Endometrial microvascular endothelial cells (primary cell): ENCODE results near the gene CLCNKB. TPM values are rescaled to one million over a fixed set of nuclear protein-coding genes. Genes with fewer than 3 reads are reported as not detected.
"Not testable (repeated sequence)": the region's sequence is repeated elsewhere in the genome, so short reads cannot be mapped to it uniquely, and the experiment has no call there.

ENCODE experiments used
- in situ Hi-C: cut with HindIII; loops from 2 replicates; pipeline ENCODE4 v1.10.0; 2017; ENCODE audit warnings: low sequenced_read_pairs, low pct_unique_long_range_greater_than_20kb; ENCODE audit errors: inconsistent ontology term
- total RNA-seq: library from RNA; depleted of rRNA; stranded (reverse); fragments of >200 nt; gene quantifications from one replicate; pipeline ENCODE4 v1.2.3, GENCODE V29; 2015; ENCODE audit errors: inconsistent ontology term

The CLCNKB gene
- total RNA-seq, 1 donor from 2014 or later: 0.93 TPM

- in situ Hi-C loops: no loop called here
Observed at GRCh38 chr1:16053781-16054502, 10.4 kb downstream of the CLCNKB start.

GRCh38 chr1:16054598-16055540 lies 11.3 kb downstream of the CLCNKB start:
- in situ Hi-C loops: no loop called here

- in situ Hi-C loops: no loop called here
Observed at GRCh38 chr1:16055613-16056520, 12.3 kb downstream of the CLCNKB start.

GRCh38 chr1:16056521-16056912 lies 12.9 kb downstream of the CLCNKB start:
- in situ Hi-C loops: not testable (repeated sequence)

GRCh38 chr1:16057314-16057915 lies 13.8 kb downstream of the CLCNKB start:
- in situ Hi-C loops: not testable (repeated sequence)

- in situ Hi-C loops: not testable (repeated sequence)
Observed at GRCh38 chr1:16058394-16059120, 15.0 kb downstream of the CLCNKB start.

- in situ Hi-C loops: loop anchor here (10.0 kb wide), 1 partner anchor 154 kb away; the partner anchor contains the start of gene ARHGEF19
Observed at GRCh38 chr1:16061266-16061665, 17.7 kb downstream of the CLCNKB start.

- in situ Hi-C loops: loop anchor here (10.0 kb wide), 1 partner anchor 153 kb away; the partner anchor contains the start of gene ARHGEF19
Observed at GRCh38 chr1:16061989-16062686, 18.6 kb downstream of the CLCNKB start.

GRCh38 chr1:16062687-16063075 lies 19.1 kb downstream of the CLCNKB start:
- in situ Hi-C loops: loop anchor here (10.0 kb wide), 1 partner anchor 152 kb away; the partner anchor contains the start of gene ARHGEF19

GRCh38 chr1:16063226-16063829 lies 19.7 kb downstream of the CLCNKB start:
- in situ Hi-C loops: loop anchor here (10.0 kb wide), 1 partner anchor 151 kb away; the partner anchor contains the start of gene ARHGEF19

GRCh38 chr1:16063921-16064320 lies 20.3 kb downstream of the CLCNKB start:
- in situ Hi-C loops: loop anchor here (10.0 kb wide), 1 partner anchor 151 kb away; the partner anchor contains the start of gene ARHGEF19

- in situ Hi-C loops: loop anchor here (10.0 kb wide), 1 partner anchor 150 kb away; the partner anchor contains the start of gene ARHGEF19
Observed at GRCh38 chr1:16064536-16065268, 21.1 kb downstream of the CLCNKB start.

- in situ Hi-C loops: loop anchor here (10.0 kb wide), 1 partner anchor 150 kb away; the partner anchor contains the start of gene ARHGEF19
Observed at GRCh38 chr1:16065269-16065576, 21.6 kb downstream of the CLCNKB start.

GRCh38 chr1:16066245-16066644 lies 22.7 kb downstream of the CLCNKB start:
- in situ Hi-C loops: loop anchor here (10.0 kb wide), 1 partner anchor 149 kb away; the partner anchor contains the start of gene ARHGEF19

GRCh38 chr1:16067127-16067768 lies 23.7 kb downstream of the CLCNKB start:
- in situ Hi-C loops: loop anchor here (10.0 kb wide), 1 partner anchor 148 kb away; the partner anchor contains the start of gene ARHGEF19
